DMS79 treated with DMSO at 0.1 percent for 48 hours (cell line): ENCODE data around the gene FCN3.
A peak's percentile ranks its signal among the peaks of the same experiment; 100 is the strongest.

Experiments
- DNase-seq: peaks from one replicate; lab custom pipeline; 2025; lab: John Stamatoyannopoulos, UW

The FCN3 gene

GRCh38 chr1:27358038-27358927, 16.3 kb downstream of the FCN3 start:
- DNase-seq: no peak

GRCh38 chr1:27357281-27358037, 17.2 kb downstream of the FCN3 start:
- DNase-seq: peak; percentile 15

- no peak for DNase-seq
These were observed 17.9 kb downstream of the FCN3 start for GRCh38 chr1:27356619-27357280.

- DNase-seq: no peak
These were observed 18.4 kb downstream of the FCN3 start for GRCh38 chr1:27356277-27356618.

- DNase-seq: no peak
These were observed 18.9 kb downstream of the FCN3 start for GRCh38 chr1:27355683-27356082.

GRCh38 chr1:27353629-27354028, 21.0 kb downstream of the FCN3 start:
- DNase-seq: no peak

- DNase-seq: no peak
These were observed 21.5 kb downstream of the FCN3 start for GRCh38 chr1:27353166-27353565.

- DNase-seq: no peak
These were observed 23.0 kb downstream of the FCN3 start for GRCh38 chr1:27351541-27352107.

GRCh38 chr1:27350663-27351540, 23.7 kb downstream of the FCN3 start:
- peak; percentile 73 for DNase-seq

GRCh38 chr1:27349784-27350662, 24.6 kb downstream of the FCN3 start:
- no peak for DNase-seq

- peak; percentile 61 for DNase-seq
These were observed 25.5 kb downstream of the FCN3 start for GRCh38 chr1:27348861-27349783.

- DNase-seq: no peak
These were observed 27.5 kb downstream of the FCN3 start for GRCh38 chr1:27346991-27347624.

- DNase-seq: no peak
These were observed 28.3 kb downstream of the FCN3 start for GRCh38 chr1:27346357-27346756.

GRCh38 chr1:27345272-27345671, 29.4 kb downstream of the FCN3 start:
- no peak for DNase-seq

GRCh38 chr1:27343639-27344025, 31.0 kb downstream of the FCN3 start:
- DNase-seq: peak; percentile 70

GRCh38 chr1:27342778-27343638, 31.6 kb downstream of the FCN3 start:
- DNase-seq: peak; percentile 90

GRCh38 chr1:27342391-27342777, 32.2 kb downstream of the FCN3 start:
- DNase-seq: no peak
